HCEC 1CT (cell line): ENCODE measurements around the gene CD19.
"Not testable (repeated sequence)": the region's sequence is repeated elsewhere in the genome, so short reads cannot be mapped to it uniquely, and the experiment has no call there.

Experiments
- DNase-seq: peaks from one replicate; pipeline ENCODE4 v3.0.0-alpha.2; 2017

CD19 gene

DNA sequence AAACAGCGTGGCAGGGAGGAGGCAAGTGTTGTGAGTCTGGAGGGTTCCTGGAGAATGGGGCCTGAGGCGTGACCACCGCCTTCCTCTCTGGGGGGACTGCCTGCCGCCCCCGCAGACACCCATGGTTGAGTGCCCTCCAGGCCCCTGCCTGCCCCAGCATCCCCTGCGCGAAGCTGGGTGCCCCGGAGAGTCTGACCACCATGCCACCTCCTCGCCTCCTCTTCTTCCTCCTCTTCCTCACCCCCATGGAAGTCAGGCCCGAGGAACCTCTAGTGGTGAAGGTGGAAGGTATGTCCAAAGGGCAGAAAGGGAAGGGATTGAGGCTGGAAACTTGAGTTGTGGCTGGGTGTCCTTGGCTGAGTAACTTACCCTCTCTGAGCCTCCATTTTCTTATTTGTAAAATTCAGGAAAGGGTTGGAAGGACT is at the start of gene CD19:
CD19 (plus strand) TSS at position 171 of the 425 bp plus-strand sequence; CDS start at position 201, 30 bp downstream.
- no peak for DNase-seq

DNA sequence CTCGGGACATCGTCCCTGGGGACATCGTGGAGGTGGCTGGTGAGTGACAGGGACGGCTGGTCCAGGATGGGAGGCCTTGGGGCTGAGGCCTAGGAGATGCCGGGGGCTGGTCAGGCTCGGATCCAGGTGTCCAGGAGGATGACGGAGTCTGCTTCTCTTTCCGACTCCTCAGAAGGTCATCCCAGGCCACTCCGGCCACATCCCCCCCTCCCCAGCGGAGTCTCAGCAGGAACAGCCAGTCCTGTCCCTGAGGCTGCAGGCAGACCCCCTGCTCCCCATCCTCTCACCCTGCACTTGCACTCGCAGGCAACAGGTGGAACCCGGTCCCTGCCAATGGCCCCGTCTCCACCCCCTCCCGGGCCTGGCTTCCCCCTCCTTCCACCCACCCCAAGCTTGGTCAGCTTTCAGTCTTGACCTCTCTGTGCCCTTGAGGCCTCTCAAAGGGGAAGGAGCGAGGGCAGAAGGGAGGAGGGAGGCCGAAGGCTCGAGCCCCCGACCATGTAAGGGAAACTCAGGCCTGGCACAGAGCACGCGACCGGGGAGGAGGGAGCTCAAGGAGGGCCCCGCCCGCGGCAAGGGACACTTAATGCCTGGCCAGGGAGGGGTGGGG is 49.1 kb upstream of the CD19 start:
- DNase-seq: no peak

DNA sequence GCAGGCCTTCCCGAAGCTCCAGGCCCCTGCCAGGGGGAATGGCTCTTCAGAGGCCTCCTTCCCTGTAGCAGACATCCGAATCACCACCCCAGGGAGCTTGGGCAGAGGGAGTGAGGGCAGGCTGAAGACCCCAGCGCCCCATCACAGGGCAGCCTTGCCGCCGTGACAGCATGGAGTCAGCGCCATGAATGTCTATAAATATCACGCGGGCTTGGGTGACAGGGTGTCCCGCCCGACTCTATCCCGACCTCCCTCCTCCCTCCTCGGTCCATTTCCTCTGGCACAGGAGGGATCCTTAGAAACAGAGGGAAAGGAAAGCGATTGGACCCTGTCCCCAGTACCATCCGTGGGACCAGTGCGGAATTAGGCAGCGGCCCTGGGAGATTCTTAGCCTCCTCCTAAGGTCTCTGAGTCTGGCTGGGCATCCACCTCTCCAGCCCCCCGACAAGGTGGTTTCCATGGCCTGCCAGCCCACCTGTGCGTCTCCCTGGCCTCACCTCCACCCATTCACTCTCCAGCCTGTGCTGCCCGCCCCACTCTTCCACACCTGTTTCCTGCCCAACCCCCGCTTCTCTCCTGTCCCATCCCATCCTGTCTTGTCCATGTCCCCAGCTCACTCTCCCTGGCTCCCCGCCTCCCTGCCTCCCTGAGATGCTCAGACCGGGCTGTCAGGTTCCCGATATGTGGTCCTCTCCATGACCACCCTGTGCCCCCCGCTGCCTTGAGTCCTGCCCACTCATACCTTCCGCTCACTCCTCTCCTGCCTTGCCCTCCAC is 48.4 kb upstream of the CD19 start:
- DNase-seq: no peak

DNA sequence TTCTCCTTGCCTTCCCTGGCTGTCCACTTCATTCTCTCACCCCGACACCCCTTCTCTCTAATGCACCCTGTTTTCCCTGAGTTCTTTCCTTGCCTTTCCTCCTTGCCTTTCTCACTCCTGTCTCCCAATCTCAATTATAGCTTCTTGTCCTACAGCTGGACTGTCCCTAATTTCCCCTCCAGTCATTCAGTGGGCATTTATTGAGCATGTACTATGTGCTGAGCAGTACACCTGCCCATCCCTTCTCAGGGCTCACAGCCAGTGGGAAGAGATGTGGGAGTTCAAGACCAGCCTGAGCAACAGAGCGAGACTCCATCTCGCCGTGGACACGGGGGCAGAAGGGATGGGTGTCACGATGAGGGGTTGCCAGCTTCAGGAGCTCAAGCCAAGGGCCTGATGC is 47.7 kb upstream of the CD19 start:
- no peak for DNase-seq

DNA sequence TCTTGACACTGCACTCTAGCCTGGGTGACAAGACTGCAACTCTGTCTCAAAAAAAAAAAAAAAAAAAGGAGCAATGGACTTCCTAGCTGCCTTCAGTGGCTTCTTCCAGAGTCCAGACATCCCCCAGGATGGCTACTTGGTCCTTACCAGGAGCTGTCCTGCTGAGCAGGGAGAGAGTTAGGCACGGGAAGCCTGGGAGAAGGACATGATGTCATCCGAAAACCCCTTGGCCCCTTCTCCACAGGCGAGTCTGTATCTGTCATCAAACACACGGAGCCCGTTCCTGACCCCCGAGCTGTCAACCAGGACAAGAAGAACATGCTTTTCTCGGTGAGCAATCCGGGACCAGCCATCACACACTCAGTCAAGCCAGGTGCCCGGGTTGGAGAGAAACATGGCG is 44.8 kb upstream of the CD19 start:
- DNase-seq: no peak

DNA sequence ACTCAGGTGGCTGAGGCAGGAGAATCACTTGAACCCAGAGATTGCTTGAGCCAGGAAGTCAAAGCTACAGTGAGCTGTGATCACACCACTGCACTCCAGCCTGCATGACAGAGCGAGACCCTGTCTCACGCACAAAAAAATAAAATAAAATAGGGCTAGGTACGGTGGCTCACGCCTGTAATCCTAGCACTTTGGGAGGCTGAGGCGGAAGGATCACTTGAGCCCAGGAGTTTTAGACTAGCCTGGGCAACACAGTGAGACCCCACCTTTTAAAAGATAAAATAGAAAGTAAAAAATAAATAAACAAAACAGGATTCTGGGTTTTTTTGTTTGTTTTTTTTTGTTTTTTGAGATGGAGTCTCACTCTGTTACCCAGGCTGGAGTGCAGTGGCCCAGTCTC is 41.4 kb upstream of the CD19 start:
- DNase-seq: not testable (repeated sequence)

DNA sequence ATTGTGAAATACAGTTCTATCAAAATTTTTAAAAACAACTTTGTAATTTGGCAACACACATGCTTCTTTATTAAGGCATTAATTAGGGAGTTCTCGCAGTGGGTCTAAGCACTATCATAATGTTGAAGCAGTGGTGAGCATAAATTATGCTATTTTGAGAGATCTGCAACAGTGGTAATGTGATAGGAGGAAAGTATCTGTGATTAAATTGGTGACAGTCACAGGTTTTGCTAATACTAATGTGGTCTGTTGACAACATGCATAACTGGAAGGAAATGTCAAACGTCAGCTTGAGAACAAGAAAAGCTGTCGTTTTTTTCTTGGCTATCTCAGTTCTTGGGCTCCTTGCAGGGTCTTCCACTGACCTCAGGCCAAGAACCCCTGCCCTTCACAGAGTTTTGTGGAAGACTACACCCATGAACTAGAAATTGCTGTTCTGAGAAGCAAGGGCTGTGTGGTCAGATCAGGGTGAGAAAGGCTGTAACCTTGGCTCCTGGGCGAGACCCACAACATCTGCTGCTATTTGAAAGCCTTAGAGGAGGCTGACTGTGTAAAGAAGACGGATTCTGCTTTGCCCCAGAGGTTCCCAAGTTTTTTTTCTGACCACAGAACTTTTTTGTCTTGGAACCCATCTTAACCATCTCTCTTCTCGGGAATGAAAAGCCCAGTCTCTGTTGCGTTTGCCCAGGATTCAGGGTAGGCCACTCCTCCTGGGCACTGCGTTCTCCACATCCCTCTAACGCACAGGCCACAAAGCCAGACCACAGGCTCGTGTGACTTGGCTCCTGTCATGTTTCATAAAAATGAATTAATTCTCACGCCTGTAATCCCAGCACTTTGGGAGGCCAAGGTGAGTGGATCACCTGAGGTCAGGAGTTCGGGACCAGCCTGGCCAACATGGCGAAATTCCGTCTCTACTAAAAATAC is 39.5 kb upstream of the CD19 start:
- no peak for DNase-seq

DNA sequence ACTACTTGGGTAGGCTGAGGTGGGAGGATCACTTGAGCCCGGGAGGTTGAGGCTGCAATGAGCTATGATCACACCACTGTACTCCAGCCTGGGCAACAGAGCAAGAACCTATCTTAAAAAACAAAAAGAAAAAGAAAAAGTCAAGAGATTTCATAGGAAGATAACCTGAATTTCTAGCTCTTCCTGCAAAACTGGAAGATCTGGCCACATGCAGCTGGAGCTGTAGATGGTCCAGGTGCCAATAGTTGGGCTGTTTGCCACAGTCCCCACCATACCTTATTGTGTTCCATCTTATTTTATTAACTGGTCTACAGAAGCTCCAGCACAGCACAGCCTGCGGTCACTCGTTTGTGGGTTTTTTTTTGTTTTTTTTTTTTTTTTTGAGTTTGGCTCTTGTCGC is 38.5 kb upstream of the CD19 start:
- DNase-seq: no peak

DNA sequence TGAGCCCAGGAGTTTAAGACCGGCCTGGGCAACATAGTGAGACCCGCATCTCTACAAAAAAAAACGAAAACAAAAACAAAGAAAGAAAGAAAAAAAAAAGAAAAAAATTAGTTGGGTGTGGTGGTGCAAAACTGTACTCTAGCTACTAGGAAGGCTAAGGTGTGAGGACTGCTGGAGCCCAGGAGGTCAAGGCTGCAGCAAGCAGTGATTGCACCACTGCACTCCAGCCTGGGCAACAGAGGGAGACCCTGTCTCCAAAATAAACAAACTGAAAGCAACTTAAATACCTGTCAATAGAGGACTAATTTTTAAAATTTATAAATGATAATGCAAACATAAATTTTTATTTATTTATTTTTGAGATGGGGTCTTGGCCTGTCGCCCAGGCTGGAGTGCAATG is 36.2 kb upstream of the CD19 start:
- no peak for DNase-seq

DNA sequence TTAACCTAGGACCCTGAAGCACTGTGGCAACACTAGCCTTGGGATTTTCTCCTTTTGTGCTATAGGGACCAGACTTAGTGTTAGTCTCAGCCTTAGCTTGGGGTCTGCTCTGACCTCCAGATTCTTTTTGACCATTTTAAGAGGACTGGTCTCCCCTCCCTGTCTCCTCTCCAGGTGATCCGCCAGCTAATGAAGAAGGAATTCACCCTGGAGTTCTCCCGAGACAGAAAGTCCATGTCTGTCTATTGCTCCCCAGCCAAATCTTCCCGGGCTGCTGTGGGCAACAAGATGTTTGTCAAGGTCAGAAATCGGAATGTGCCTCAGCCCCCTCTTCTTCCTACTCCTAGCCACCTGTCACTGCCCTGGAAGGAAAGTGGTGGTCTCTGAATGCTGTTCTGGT is 33.9 kb upstream of the CD19 start:
- no peak for DNase-seq

DNA sequence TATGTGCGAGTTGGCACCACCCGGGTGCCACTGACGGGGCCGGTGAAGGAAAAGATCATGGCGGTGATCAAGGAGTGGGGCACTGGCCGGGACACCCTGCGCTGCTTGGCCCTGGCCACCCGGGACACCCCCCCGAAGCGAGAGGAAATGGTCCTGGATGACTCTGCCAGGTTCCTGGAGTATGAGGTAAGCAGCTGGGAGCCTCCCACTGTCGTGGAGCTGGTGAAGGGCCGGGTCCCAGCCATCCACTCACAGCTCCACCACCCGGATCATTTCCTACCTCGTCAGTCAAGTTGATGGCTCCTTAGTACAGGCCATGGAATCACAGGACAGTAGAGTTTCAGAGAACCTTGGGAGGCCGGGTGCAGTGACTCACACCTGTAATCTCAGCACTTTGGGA is 33.5 kb upstream of the CD19 start:
- DNase-seq: no peak

DNA sequence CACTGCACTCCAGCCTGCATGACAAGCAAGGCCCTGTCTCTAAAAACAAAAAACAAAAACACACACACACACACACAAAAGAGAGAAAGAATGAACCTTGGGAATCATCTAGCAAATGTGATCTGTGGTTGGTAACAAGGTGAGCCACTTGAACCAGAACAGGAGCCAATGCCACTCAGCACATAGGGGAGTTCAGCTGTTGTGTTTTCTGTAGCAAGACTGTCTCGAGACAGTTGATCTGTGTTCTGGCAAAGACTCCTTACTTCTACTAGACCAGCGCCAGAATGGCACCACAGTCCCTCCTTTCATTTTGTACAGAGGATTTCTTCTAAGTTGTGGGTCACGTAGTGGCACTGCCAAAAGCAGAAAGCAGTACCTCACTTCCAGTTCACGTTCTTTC is 32.8 kb upstream of the CD19 start:
- no peak for DNase-seq

DNA sequence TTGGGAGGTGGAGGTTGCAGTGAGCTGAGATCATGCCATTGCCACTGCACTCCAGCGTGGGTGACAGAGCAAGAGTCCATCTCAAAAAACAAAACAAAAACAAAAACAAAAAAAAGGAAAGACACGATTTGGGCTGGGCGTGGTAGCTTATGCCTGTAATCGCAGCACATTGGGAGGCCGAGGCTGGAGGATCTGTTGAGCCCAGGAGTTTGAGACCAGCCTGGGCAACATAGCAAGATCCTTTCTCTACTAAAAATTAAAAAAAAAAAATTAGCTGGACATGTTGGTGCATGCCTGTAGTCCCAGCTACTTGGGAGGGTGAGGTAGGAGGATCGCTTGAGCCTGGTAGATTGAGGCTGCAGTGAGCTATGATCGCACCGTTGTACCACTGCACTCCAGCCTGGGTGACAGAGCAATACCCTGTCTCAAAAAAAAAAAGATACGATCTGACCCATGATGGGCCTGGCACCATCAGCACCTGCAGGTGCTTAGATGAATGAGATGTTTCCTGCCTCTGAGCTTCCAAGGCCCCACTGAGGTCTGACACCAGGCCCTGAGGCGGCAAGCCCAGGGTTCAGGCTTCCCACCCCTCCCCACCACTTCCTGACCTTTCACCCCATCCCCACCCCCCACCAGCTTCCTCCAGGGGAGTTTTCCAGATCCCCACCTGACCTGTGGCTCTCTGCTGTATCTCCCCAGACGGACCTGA is 31.7 kb upstream of the CD19 start:
- no peak for DNase-seq

DNA sequence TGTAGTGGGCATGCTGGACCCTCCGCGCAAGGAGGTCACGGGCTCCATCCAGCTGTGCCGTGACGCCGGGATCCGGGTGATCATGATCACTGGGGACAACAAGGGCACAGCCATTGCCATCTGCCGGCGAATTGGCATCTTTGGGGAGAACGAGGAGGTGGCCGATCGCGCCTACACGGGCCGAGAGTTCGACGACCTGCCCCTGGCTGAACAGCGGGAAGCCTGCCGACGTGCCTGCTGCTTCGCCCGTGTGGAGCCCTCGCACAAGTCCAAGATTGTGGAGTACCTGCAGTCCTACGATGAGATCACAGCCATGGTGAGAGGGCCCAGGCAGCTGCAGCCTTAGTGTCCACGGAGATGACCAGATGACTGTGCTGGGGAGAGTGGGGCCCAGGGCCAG is 31.2 kb upstream of the CD19 start:
- DNase-seq: no peak

DNA sequence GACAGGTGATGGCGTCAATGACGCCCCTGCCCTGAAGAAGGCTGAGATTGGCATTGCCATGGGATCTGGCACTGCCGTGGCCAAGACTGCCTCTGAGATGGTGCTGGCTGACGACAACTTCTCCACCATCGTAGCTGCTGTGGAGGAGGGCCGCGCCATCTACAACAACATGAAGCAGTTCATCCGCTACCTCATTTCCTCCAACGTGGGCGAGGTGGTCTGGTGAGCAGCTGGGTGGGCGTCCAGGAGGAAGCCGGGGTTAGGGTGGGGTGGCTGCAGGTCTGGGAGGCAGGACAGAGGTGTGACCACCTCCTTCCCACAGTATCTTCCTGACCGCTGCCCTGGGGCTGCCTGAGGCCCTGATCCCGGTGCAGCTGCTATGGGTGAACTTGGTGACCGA is 29.9 kb upstream of the CD19 start:
- no peak for DNase-seq

DNA sequence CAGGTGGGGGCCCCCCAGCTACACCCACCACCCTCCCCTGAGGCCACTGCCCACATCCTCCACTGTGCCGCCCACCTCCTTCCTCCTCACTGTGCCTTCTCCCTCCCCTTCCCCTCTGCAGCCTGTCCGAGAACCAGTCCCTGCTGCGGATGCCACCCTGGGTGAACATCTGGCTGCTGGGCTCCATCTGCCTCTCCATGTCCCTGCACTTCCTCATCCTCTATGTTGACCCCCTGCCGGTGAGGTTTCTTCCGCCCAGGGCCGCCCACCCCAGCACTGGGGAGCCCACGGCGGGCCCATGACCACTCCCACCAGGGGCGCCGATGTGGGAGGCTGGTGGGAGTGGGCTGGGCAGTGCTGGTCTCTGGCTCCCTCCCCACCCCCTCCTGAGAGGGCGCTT is 28.9 kb upstream of the CD19 start:
- no peak for DNase-seq

DNA sequence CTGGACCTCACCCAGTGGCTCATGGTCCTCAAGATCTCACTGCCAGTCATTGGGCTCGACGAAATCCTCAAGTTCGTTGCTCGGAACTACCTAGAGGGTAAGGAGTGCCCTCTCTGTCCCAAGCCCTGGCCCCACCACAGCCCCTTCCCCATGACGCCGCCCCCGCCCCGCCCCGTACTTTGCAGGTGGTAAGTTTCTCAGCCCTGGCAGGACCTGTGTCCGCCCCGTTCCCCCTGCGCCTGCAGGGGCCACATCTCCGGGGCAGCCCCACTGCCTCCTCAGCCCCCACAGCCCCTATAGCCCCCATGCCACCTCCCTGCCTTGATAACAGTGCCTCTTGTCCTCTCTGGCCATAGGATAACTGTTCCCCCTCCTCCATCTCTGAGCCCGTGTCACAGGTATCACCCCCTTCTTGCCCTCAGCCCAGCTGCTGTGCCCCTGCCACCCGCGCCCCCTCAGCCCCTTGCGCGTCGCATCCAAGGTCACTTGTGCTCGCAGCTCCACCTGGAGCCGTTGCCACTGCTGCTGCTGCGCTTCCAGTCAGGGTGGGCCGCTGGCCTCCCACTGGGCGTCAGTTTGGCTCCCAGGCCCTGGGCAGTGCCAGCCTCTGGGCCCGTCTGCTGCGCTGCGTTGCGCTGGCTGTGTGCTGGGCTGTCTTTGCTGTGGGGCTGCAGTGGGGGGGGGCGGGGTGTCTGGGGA is 28.3 kb upstream of the CD19 start:
- DNase-seq: no peak

DNA sequence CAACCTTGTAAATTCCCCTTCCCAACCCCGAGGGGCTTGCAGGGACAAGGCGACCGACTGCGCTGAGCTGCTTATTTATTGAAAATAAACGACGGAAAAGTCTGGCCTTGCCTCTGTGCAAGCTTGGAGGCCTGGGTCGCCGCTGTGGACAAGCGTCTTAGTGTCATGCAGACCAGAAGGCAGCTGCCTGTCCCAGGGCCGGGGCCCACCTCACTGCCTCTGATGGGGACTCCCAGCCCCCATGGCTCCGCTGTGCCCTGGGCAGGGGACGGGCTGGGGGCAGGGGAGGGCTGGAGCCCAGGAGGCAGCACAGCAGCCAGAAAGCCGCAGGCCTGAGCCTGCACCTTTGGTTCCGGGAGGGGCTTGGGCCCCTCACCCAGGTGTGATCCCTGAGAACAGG is 27.4 kb upstream of the CD19 start:
- no peak for DNase-seq

DNA sequence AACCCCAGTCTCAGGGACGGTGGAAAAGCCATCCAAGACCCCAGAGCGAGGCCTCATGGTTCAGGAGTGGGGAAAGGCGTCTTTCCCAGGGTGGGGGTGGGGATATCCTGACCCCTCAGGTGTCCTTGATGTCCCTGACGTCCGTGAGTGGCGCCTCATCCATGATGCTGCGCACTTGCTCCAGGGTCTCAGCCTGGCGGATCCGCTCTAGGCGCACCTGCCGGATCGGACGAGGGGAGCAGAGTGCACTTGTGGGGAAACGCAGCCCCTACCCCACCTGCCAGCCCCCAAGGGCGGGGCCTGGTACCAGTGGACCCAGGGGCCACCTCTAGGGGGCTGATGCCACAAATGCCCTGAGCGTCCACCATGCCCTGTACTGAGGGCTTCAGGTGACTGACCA is 26.9 kb upstream of the CD19 start:
- no peak for DNase-seq

DNA sequence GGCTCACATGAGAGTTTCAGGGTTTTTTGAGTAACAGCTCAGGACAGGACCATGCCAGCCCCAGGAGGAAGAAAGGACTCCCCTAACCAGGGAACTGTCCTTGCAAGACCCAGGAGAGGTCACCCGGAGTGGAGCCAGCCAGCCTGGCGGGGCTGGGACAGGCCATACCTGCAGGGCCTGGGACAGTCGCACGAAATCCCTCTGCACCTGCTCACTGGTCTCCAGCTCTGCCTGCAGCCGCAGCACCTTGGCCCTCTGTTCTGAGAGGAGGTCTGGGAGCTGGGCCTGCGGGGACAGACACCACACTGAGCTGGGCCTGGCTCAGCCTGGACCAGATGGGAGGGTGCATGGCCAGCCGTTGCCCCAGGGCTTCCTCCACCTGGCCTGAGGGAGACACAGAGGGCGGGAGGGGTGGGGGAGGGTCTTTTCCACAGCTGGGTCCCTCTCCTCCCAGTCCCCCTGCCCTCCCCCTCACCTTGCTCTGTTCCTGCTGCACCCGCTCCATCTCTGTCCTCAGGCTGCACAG is 26.5 kb upstream of the CD19 start:
- no peak for DNase-seq

DNA sequence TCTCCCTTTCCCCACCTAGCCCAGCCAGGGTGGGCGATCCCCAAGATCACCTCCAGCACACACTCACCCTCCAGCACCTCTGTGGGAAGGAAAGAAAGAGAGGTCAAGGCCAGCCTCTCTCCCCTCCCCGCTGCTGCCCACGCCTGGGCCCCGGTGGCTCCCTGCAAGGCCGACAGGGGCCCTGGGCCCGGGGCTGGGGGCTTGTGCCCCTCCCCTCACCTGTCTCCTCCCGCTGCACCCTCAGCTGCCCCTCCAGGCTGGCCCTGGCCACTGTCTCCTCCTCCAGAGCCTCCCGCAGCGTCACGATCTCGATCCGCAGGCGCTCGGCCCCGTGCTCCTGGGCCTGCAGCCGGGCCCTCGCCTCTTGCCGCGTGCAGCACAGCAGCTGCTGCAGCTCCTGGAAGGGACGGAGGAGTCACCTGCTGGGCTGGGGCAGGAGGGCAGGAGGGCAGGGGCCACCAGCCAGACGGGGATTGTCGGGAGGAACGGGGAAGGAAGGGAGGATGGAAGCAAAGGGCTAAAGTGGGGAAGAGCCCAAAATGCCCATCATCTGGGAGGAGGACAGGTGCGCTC is 25.9 kb upstream of the CD19 start:
- DNase-seq: no peak
